HEK293 (cell line): ENCODE results near the gene MEIKIN.

Experiments used
- CTCF ChIA-PET: fragments of 350-600 bp; formaldehyde crosslinking; extraction: SDS; loops from one replicate; lab custom pipeline; 2021; ENCODE audit warnings: antibody characterized with exemption; lab: Yijun Ruan, JAX
- POLR2A ChIA-PET: fragments of 300-600 bp; formaldehyde crosslinking; extraction: SDS; loops from one replicate; lab custom pipeline; 2020; ENCODE audit warnings: antibody characterized with exemption, inconsistent platforms; lab: Yijun Ruan, JAX
- H3K27ac ChIP-seq: fragments of 200-500 bp; sonication (Bioruptor generic); 2 replicates; pipeline ENCODE4 v1.5.1; 2014; ENCODE audit warnings: low read depth, low read length, control low read depth, inconsistent platforms; ENCODE audit errors: extremely low read depth
- H3K36me3 ChIP-seq, 2 experiments: fragments of 200-500 bp in 1 of 2; sonication (Bioruptor generic) in 1 of 2; 1 replicate in 1 of 2; 2 replicates in 1 of 2; pipeline ENCODE4 v1.5.1; 2014 to 2017; ENCODE audit warnings: inconsistent platforms in 2 of 2, low read length in 2 of 2; ENCODE audit not compliant: control insufficient read depth in 2 of 2, insufficient read depth in 1 of 2
- H3K4me1 ChIP-seq: fragments of 200-500 bp; sonication (Bioruptor generic); 2 replicates; pipeline ENCODE4 v1.5.1; 2014; ENCODE audit warnings: mild to moderate bottlenecking, low read length, inconsistent platforms; ENCODE audit not compliant: control insufficient read depth, insufficient read depth
- H3K4me3 ChIP-seq: 2 replicates; pipeline ENCODE4 v1.5.1; 2011; ENCODE audit warnings: low read depth, mild to moderate bottlenecking, control low read depth, low read length, moderate library complexity
- H3K9me3 ChIP-seq: fragments of 200-500 bp; sonication (Bioruptor generic); 2 replicates; pipeline ENCODE4 v1.5.1; 2014; ENCODE audit warnings: low read depth, low read length, inconsistent platforms; ENCODE audit not compliant: control insufficient read depth, insufficient read depth
- FEZF1 ChIP-seq: fragments of 450-650 bp; formaldehyde crosslinking; IDR thresholded peaks from 2 replicates; pipeline ENCODE4 v1.5.1; 2016; ENCODE audit warnings: missing biosample characterization, missing genetic modification characterization
- GFI1B ChIP-seq: fragments of 450-650 bp; formaldehyde crosslinking; IDR thresholded peaks from 2 replicates; pipeline ENCODE4 v1.5.1; 2016; ENCODE audit warnings: missing biosample characterization, missing genetic modification characterization
- HOXD13 ChIP-seq: sonication (generic); formaldehyde crosslinking; IDR thresholded peaks from 2 replicates; pipeline ENCODE4 v1.8.0; 2022; ENCODE audit warnings: missing genetic modification reagents, borderline replicate concordance
- PRDM1 ChIP-seq: fragments of 450-650 bp; formaldehyde crosslinking; IDR thresholded peaks from 2 replicates; pipeline ENCODE4; 2016; ENCODE audit warnings: missing biosample characterization, missing genetic modification characterization
- REST ChIP-seq: fragments of 450-650 bp; formaldehyde crosslinking; IDR thresholded peaks from 2 replicates; pipeline ENCODE4 v1.5.1; 2016; ENCODE audit warnings: missing biosample characterization, missing genetic modification characterization
- SALL2 ChIP-seq: fragments of 450-650 bp; formaldehyde crosslinking; IDR thresholded peaks from 2 replicates; pipeline ENCODE4 v1.5.0; 2017; ENCODE audit warnings: missing biosample characterization, mild to moderate bottlenecking, missing genetic modification characterization, borderline replicate concordance
- ZEB2 ChIP-seq: fragments of 450-650 bp; formaldehyde crosslinking; IDR thresholded peaks from 2 replicates; pipeline ENCODE4 v1.5.1; 2016; ENCODE audit warnings: missing biosample characterization, missing genetic modification characterization
- ZNF138 ChIP-seq: fragments of 450-650 bp; formaldehyde crosslinking; IDR thresholded peaks from 2 replicates; pipeline ENCODE4 v1.5.1; 2016; ENCODE audit warnings: missing biosample characterization, missing genetic modification characterization, borderline replicate concordance
- ZNF211 ChIP-seq: fragments of 450-650 bp; formaldehyde crosslinking; IDR thresholded peaks from 2 replicates; pipeline ENCODE4 v1.5.1; 2016; ENCODE audit warnings: low read depth, missing biosample characterization, missing genetic modification characterization
- ZNF223 ChIP-seq: fragments of 450-650 bp; formaldehyde crosslinking; IDR thresholded peaks from 2 replicates; pipeline ENCODE4 v1.5.1; 2016; ENCODE audit warnings: missing biosample characterization, missing genetic modification characterization
- ZNF266 ChIP-seq: fragments of 450-650 bp; formaldehyde crosslinking; IDR thresholded peaks from 2 replicates; pipeline ENCODE4 v1.5.1; 2016; ENCODE audit warnings: missing biosample characterization, missing genetic modification characterization, low read depth
- ZNF280C ChIP-seq: fragments of 450-650 bp; formaldehyde crosslinking; IDR thresholded peaks from 2 replicates; pipeline ENCODE4 v1.5.1; 2016; ENCODE audit warnings: missing biosample characterization, missing genetic modification characterization
- ZNF404 ChIP-seq: fragments of 450-650 bp; formaldehyde crosslinking; IDR thresholded peaks from 2 replicates; pipeline ENCODE4 v1.5.1; 2017; ENCODE audit warnings: missing biosample characterization, missing genetic modification characterization
- ZNF514 ChIP-seq: fragments of 450-650 bp; formaldehyde crosslinking; IDR thresholded peaks from 2 replicates; pipeline ENCODE4 v1.5.1; 2016; ENCODE audit warnings: missing biosample characterization, missing genetic modification characterization
- ZNF626 ChIP-seq: fragments of 450-650 bp; sonication (Bioruptor Pico); formaldehyde crosslinking; IDR thresholded peaks from 2 replicates; pipeline ENCODE4 v1.5.1; 2018; ENCODE audit warnings: missing biosample characterization, missing genetic modification characterization, inconsistent platforms
- ZNF747 ChIP-seq: fragments of 450-650 bp; formaldehyde crosslinking; IDR thresholded peaks from 2 replicates; pipeline ENCODE4 v1.5.1; 2016; ENCODE audit warnings: missing biosample characterization, missing genetic modification characterization
- ZNF776 ChIP-seq: fragments of 450-650 bp; formaldehyde crosslinking; IDR thresholded peaks from 2 replicates; pipeline ENCODE4 v1.5.0; 2017; ENCODE audit warnings: missing biosample characterization, missing genetic modification characterization, borderline replicate concordance
- ZXDB ChIP-seq: fragments of 450-650 bp; formaldehyde crosslinking; IDR thresholded peaks from 2 replicates; pipeline ENCODE4 v1.5.1; 2016; ENCODE audit warnings: missing biosample characterization, missing genetic modification characterization
- TF ChIP-seq, protein P1 (sequence below): fragments of 450-650 bp; formaldehyde crosslinking; IDR thresholded peaks from 2 replicates; pipeline ENCODE4 v1.5.1; 2017; ENCODE audit warnings: missing biosample characterization, mild to moderate bottlenecking, missing genetic modification characterization, moderate library complexity
- TF ChIP-seq, protein P2 (sequence below): fragments of 450-650 bp; formaldehyde crosslinking; IDR thresholded peaks from 2 replicates; pipeline ENCODE4 v1.5.1; 2017; ENCODE audit warnings: missing biosample characterization, missing genetic modification characterization
- TF ChIP-seq, protein P3 (sequence below): fragments of 450-650 bp; IDR thresholded peaks from 2 replicates; pipeline ENCODE4 v1.5.1; 2018; ENCODE audit warnings: missing biosample characterization, mild to moderate bottlenecking, missing genetic modification characterization

MEIKIN gene

DNA sequence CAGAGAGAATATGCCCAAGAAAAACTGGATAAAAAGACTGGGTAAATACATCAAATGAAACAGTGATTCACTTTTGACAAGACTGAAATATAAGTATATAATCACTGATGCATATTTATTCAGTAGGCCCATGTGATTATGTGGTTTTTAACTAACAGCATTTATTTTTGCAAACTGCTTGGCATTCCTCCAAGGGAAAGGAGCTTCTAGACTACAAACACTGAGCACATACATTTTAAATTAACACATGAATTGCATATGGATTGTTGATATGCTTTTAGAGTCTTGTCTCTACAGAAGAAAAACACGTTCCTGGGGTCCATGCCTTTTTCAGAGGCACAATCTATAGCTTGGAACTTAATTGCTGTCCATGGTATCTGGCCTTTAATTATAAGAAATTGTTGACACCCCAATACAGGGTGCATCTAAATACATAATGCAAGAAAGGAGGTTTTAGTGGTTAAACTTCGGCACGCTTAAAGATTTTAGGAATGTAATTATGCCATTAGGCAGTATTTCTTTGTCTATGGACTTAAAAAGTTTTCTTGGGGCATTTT is 6.9 kb upstream of the MEIKIN start:
- ChIA-PET CTCF (no interaction called here), POLR2A (no interaction called here)
- Histone ChIP-seq H3K9me3 (no peaks in the 10 kb centered on the region), H3K4me1 (no peaks in the 10 kb centered on the region), H3K27ac (no peak overlapping the region), H3K36me3 (no peaks in the 10 kb centered on the region), H3K4me3 (no peak overlapping the region)
- no peak for TF ChIP-seq ZXDB (tag by site-specific recombination)
- TF ChIP-seq REST (tag by site-specific recombination): peak; percentile 85
- TF ChIP-seq ZNF626 (tag by site-specific recombination): no peak
- TF ChIP-seq, protein P1, sequence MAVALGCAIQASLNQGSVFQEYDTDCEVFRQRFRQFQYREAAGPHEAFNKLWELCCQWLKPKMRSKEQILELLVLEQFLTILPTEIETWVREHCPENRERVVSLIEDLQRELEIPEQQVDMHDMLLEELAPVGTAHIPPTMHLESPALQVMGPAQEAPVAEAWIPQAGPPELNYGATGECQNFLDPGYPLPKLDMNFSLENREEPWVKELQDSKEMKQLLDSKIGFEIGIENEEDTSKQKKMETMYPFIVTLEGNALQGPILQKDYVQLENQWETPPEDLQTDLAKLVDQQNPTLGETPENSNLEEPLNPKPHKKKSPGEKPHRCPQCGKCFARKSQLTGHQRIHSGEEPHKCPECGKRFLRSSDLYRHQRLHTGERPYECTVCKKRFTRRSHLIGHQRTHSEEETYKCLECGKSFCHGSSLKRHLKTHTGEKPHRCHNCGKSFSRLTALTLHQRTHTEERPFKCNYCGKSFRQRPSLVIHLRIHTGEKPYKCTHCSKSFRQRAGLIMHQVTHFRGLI (tag by site-specific recombination): no peak
- no peak for TF ChIP-seq PRDM1 (tag by site-specific recombination)
- TF ChIP-seq ZNF266: no peak
- TF ChIP-seq, protein P2, sequence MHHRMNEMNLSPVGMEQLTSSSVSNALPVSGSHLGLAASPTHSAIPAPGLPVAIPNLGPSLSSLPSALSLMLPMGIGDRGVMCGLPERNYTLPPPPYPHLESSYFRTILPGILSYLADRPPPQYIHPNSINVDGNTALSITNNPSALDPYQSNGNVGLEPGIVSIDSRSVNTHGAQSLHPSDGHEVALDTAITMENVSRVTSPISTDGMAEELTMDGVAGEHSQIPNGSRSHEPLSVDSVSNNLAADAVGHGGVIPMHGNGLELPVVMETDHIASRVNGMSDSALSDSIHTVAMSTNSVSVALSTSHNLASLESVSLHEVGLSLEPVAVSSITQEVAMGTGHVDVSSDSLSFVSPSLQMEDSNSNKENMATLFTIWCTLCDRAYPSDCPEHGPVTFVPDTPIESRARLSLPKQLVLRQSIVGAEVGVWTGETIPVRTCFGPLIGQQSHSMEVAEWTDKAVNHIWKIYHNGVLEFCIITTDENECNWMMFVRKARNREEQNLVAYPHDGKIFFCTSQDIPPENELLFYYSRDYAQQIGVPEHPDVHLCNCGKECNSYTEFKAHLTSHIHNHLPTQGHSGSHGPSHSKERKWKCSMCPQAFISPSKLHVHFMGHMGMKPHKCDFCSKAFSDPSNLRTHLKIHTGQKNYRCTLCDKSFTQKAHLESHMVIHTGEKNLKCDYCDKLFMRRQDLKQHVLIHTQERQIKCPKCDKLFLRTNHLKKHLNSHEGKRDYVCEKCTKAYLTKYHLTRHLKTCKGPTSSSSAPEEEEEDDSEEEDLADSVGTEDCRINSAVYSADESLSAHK: no peak
- TF ChIP-seq ZNF280C: no peak
- TF ChIP-seq ZNF747 (tag by site-specific recombination): no peak

- ChIA-PET CTCF (no interaction called here), POLR2A (no interaction called here)
- Histone ChIP-seq H3K36me3 (no peaks in the 10 kb centered on the region), H3K9me3 (no peaks in the 10 kb centered on the region), H3K4me3 (no peak overlapping the region), H3K27ac (no peak overlapping the region), H3K4me1 (no peaks in the 10 kb centered on the region)
- no peak for TF ChIP-seq ZNF266
- no peak for TF ChIP-seq ZNF138 (tag by site-specific recombination)
These were observed 5.2 kb upstream of the MEIKIN start for GRCh38 chr5:131950706-131951105.

DNA sequence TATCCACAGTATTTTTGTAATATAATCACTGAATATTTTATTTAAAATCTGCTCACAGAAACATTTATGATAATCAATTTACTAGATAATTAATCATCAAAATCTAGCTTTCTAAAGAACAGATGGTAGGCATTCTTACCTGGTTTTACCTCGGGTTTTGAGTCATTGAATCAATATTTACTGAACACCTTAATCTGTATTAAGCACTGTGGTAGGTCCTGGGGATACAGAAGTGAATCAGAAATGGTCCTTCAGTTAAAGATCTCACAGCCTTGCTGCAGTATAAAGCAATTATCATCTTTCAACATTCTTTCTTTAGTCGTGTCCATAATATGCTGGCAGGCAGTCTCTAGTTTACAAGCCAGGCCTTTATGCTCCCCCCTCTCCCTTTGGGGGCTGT is 2.0 kb upstream of the MEIKIN start:
- Histone ChIP-seq H3K4me3 (no peak overlapping the region), H3K27ac (no peak overlapping the region), H3K9me3 (no peaks in the 10 kb centered on the region), H3K36me3 (no peaks in the 10 kb centered on the region), H3K4me1 (no peaks in the 10 kb centered on the region)
- ChIA-PET POLR2A (no interaction called here), CTCF (no interaction called here)
- no peak for TF ChIP-seq ZNF514
- TF ChIP-seq ZNF211 (tag by site-specific recombination): no peak
- TF ChIP-seq FEZF1 (tag by site-specific recombination): no peak
- TF ChIP-seq ZNF223 (tag by site-specific recombination): no peak
- no peak for TF ChIP-seq SALL2
- no peak for TF ChIP-seq ZEB2 (tag by site-specific recombination)
- no peak for TF ChIP-seq GFI1B
- TF ChIP-seq, protein P3, sequence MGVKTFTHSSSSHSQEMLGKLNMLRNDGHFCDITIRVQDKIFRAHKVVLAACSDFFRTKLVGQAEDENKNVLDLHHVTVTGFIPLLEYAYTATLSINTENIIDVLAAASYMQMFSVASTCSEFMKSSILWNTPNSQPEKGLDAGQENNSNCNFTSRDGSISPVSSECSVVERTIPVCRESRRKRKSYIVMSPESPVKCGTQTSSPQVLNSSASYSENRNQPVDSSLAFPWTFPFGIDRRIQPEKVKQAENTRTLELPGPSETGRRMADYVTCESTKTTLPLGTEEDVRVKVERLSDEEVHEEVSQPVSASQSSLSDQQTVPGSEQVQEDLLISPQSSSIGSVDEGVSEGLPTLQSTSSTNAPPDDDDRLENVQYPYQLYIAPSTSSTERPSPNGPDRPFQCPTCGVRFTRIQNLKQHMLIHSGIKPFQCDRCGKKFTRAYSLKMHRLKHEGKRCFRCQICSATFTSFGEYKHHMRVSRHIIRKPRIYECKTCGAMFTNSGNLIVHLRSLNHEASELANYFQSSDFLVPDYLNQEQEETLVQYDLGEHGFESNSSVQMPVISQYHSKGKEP (tag by site-specific recombination): no peak
- TF ChIP-seq ZNF404 (tag by site-specific recombination): no peak
- TF ChIP-seq ZNF776 (tag by site-specific recombination): no peak
- TF ChIP-seq HOXD13 (CRISPR knock-in tag): no peak
